Suprapubic skin (tissue), 4 donors: Measurements from ENCODE around the gene CTDSP2. TPM values are rescaled to one million over a fixed set of nuclear protein-coding genes. Genes with fewer than 3 reads are reported as not detected.

Source experiments
- DNase-seq, 2 donors: peaks; one replicate each; pipeline ENCODE4 v3.0.0-alpha.2; 2019; ENCODE audit warnings: low spot score in 2 of 2
- H3K27ac ChIP-seq: fragments of 200-600 bp; sonication (generic); one replicate; pipeline ENCODE4 v1.5.1; 2019
- H3K27me3 ChIP-seq: fragments of 200-600 bp; sonication (generic); one replicate; pipeline ENCODE4 v1.5.1; 2019
- H3K36me3 ChIP-seq: fragments of 200-600 bp; sonication (generic); one replicate; pipeline ENCODE4 v1.5.1; 2019
- H3K4me1 ChIP-seq: fragments of 200-600 bp; sonication (generic); one replicate; pipeline ENCODE4 v1.5.1; 2019
- H3K4me3 ChIP-seq: fragments of 200-600 bp; sonication (generic); one replicate; pipeline ENCODE4 v1.5.1; 2019; ENCODE audit warnings: mild to moderate bottlenecking
- H3K9me3 ChIP-seq: fragments of 200-600 bp; sonication (generic); one replicate; pipeline ENCODE4 v1.5.1; 2019
- EP300 ChIP-seq: sonication (generic); formaldehyde crosslinking; IDR thresholded peaks from one replicate; pipeline ENCODE4 v1.6.1; 2017; ENCODE audit warnings: antibody characterized with exemption
- POLR2A ChIP-seq, 2 donors: fragments of 450-650 bp; IDR thresholded peaks; one replicate each; pipeline ENCODE4 v1.6.1; 2017; ENCODE audit warnings: antibody characterized with exemption in 2 of 2, mild to moderate bottlenecking in 2 of 2, moderate library complexity in 2 of 2
- POLR2AphosphoS5 ChIP-seq, 3 donors: sonication (generic); formaldehyde crosslinking; IDR thresholded peaks; one replicate each; pipeline ENCODE4 v1.6.1; 2017; ENCODE audit warnings: antibody characterized with exemption in 3 of 3
- WGBS: methylation state at CpG from one replicate; pipeline ENCODE4 v1.1.5; 2018; 5-methylcytosine and 5-hydroxymethylcytosine counted together
- total RNA-seq, 4 donors: library from RNA; depleted of rRNA; stranded (reverse); fragments of >200 nt; gene quantifications; one replicate each; pipeline ENCODE4 v1.1.0, GENCODE V29; 2016
- TF ChIP-seq, protein P1 (sequence below), 2 donors: fragments of 200-600 bp in 1 of 2; fragments of 450-650 bp in 1 of 2; sonication (generic) in 1 of 2; IDR thresholded peaks; one replicate each; pipeline ENCODE4 v1.5.1; 2016 to 2019; ENCODE audit warnings: antibody characterized with exemption in 2 of 2, mild to moderate bottlenecking in 1 of 2, moderate library complexity in 1 of 2

The CTDSP2 gene
- total RNA-seq, 4 donors from 2014 or later = 147 to 240 (median 215) TPM

DNA sequence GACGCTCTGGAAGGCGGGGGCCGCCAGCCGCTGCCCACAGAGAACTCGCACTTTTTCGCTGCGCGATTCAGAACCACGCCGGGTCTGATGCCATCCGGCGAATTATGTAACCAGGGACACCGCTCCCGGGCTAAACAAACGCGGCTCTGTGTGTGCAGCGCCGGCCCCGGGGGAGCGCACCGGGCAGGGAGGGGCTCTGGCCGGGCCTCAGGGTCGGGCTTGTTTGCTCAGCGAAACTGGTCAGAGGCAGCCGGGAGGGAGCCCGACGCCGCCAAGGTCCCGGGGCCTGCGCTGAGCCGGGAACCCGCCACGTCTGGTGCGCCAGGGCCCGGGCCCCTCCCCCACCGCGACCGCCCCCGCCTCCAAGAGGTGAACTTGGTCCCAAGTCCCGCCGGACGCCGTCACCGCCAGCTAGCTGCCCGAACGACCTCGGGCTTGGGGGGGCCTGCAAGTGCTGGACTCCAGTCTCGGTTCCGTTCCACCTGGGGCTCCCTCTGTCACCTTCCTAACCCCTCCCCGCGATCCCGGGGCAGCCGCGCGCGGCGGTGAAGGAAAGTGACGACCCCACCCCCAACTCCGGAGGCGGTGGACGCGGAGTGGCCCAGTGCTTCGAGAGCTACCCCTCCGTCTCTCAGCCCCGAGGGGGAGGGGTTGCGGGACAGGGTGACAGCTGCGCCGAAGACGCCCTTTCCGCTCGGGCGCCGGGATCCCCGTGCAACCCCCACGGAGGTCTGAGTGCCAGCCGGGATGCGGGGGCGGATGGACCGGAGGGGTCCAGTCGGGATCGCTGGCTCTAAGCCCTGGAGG, 848 bp downstream of the CTDSP2 start:
- no peaks in the 10 kb centered on the region for H3K27me3 ChIP-seq
- peak overlapping the region; percentile 100 for H3K27ac ChIP-seq
- H3K9me3 ChIP-seq = no peaks in the 10 kb centered on the region
- 0% methylated on average over 8 of the region's 81 CpGs for WGBS
- H3K4me3 ChIP-seq = peak overlapping the region; percentile 83
- peaks cover 52% of the 10 kb centered on the region for H3K4me1 ChIP-seq
- peak; percentile 87 to 91 for DNase-seq
- peak in 2 of 3 donors; percentile 5 to 54 for TF ChIP-seq POLR2AphosphoS5 (IDR thresholded peaks at IDR 0.05)
- TF ChIP-seq POLR2A (IDR thresholded peaks at IDR 0.05) = peak in 1 of 2 donors; percentile 31
- no peak for TF ChIP-seq EP300
- TF ChIP-seq, protein P1, sequence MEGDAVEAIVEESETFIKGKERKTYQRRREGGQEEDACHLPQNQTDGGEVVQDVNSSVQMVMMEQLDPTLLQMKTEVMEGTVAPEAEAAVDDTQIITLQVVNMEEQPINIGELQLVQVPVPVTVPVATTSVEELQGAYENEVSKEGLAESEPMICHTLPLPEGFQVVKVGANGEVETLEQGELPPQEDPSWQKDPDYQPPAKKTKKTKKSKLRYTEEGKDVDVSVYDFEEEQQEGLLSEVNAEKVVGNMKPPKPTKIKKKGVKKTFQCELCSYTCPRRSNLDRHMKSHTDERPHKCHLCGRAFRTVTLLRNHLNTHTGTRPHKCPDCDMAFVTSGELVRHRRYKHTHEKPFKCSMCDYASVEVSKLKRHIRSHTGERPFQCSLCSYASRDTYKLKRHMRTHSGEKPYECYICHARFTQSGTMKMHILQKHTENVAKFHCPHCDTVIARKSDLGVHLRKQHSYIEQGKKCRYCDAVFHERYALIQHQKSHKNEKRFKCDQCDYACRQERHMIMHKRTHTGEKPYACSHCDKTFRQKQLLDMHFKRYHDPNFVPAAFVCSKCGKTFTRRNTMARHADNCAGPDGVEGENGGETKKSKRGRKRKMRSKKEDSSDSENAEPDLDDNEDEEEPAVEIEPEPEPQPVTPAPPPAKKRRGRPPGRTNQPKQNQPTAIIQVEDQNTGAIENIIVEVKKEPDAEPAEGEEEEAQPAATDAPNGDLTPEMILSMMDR (IDR thresholded peaks at IDR 0.05) = no peak
- no peaks in the 10 kb centered on the region for H3K36me3 ChIP-seq

DNA sequence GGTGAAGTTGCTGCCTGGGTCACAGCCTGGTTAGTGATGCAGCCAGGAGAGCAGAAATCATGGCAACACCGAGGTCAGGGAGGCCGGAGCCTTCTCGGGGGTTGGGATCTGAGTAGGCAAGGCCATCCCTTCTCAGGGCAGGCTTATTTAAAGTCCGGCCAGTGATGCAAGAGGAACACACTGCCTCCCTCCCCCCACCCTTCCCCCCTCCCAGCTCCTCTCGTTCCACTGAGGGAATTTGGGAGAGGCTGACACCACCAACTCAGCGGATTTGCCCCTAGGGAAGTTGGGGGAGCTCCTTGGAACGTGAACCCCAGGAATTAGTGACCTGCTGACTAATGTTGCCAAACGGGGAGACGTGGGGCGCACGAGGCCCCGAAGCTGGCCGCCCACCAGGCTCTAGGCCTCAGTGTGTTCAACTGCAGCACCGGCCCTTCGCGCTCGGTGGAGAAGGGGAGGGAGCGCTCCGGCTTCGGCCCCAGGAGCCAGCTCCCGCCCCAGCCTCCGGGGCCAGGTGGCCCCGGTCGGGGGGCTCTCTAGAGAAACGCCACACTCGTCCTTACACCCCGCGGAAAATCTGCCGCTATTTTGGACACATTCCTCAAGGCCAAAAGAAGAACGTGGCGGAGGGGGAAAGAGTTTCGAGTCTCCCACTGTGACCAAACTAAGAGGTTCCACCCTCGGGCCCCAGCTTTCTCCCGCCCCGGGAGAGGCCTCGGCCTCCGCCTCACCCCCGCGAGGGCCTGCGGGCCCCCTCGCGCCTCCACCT, 1.6 kb downstream of the CTDSP2 start:
- H3K4me3 ChIP-seq = peak overlapping the region; percentile 83
- peak; percentile 85 to 89 for DNase-seq
- no peaks in the 10 kb centered on the region for H3K27me3 ChIP-seq
- H3K36me3 ChIP-seq = no peaks in the 10 kb centered on the region
- 0% methylated on average over 8 of the region's 42 CpGs for WGBS
- TF ChIP-seq POLR2A (IDR thresholded peaks at IDR 0.05) = peak in 1 of 2 donors; percentile 14
- peak in 1 of 3 donors; percentile 15 for TF ChIP-seq POLR2AphosphoS5 (IDR thresholded peaks at IDR 0.05)
- TF ChIP-seq, protein P1 (IDR thresholded peaks at IDR 0.05) = no peak
- TF ChIP-seq EP300 = no peak
- H3K4me1 ChIP-seq = peaks cover 58% of the 10 kb centered on the region
- no peaks in the 10 kb centered on the region for H3K9me3 ChIP-seq
- H3K27ac ChIP-seq = peak overlapping the region; percentile 100

DNA sequence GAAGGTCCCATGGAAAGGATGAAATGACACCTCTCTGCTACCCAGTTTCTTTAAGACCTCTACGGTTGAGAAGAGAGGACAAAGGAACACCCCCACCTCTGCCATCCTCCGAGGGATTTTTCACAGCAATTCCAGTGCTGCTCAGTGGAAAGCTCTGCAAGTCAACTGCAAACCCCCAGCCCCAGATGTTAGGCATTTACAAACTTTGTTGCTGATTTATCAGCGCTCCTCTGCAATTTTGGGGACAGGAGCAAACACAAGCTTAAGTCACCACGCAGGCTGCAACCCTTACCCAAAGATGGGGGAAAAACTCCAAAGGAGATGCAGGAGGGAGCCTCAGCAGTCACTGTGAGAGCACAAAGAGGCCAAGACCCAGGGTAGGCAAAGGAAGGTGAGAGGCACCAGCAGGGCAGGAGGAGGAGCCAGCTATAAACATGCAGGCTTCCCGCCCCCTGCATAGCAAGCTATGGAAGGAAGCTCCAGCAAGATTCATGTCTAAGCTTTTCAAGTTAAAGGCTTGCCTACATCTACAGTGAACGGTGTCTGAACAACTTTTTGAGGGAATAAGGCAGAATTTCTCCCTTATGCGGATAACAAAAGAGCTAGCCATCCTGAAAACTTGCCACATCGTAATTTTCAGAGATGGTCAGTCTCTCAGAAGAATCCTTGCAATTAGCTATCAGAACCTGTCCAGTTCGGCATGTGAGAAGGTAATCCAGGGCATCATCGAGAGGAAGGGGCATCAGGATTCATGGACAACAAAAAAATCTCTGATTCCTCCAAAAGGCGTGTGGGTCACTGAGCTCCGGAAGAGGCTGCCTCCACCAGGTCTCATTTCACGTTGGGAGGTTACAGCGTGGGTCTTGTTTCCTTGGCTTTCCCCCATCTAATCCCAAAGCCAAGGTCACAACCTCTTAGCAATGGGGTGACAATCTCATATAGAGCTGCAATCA, 3.9 kb downstream of the CTDSP2 start:
- no peak for DNase-seq
- H3K27me3 ChIP-seq = no peaks in the 10 kb centered on the region
- peaks cover 77% of the 10 kb centered on the region for H3K4me1 ChIP-seq
- no peak overlapping the region for H3K27ac ChIP-seq
- H3K4me3 ChIP-seq = peak overlapping the region; percentile 83
- WGBS = 28% methylated on average over 14 of the region's 14 CpGs
- H3K9me3 ChIP-seq = no peaks in the 10 kb centered on the region
- no peaks in the 10 kb centered on the region for H3K36me3 ChIP-seq
- TF ChIP-seq, protein P1 (IDR thresholded peaks at IDR 0.05) = no peak
- no peak for TF ChIP-seq POLR2AphosphoS5 (IDR thresholded peaks at IDR 0.05)
- TF ChIP-seq POLR2A (IDR thresholded peaks at IDR 0.05) = no peak
- TF ChIP-seq EP300 = no peak

DNA sequence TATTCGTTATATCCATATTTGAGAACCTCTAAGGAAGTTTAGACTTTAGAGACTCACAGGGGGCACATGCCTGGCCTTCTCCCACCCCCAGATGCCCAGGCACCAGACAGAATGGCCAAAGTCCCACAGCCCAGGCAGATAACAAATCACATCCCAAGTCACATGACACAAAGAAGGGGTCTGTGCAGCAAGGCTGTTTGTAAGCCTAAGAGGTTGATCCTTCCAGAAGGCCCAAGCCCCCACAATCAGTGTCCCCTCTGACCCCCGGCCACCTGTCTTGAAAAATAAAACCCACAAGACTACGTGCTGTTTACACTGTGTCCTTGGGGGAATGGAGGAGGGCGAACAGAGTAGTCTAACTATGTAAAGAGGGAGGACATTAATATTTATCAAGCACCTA, 5.1 kb downstream of the CTDSP2 start:
- H3K27me3 ChIP-seq = no peaks in the 10 kb centered on the region
- no peak overlapping the region for H3K4me3 ChIP-seq
- no peaks in the 10 kb centered on the region for H3K36me3 ChIP-seq
- 41% methylated on average over 4 of the region's 4 CpGs for WGBS
- H3K9me3 ChIP-seq = no peaks in the 10 kb centered on the region
- DNase-seq = no peak
- no peak overlapping the region for H3K27ac ChIP-seq
- peaks cover 83% of the 10 kb centered on the region for H3K4me1 ChIP-seq
- TF ChIP-seq, protein P1 (IDR thresholded peaks at IDR 0.05) = no peak
- no peak for TF ChIP-seq EP300
- no peak for TF ChIP-seq POLR2A (IDR thresholded peaks at IDR 0.05)
- TF ChIP-seq POLR2AphosphoS5 (IDR thresholded peaks at IDR 0.05) = no peak
